Testis (tissue), 3 donors: ENCODE results near the gene AMER1. TPM values are rescaled to one million over a fixed set of nuclear protein-coding genes. Genes with fewer than 3 reads are reported as not detected.

ENCODE experiments used
- DNase-seq: peaks from one replicate; pipeline ENCODE4 v3.0.0-alpha.2; 2019
- H3K27ac ChIP-seq, 2 donors: fragments of 200-600 bp; sonication (generic); one replicate each; pipeline ENCODE4 v1.5.1; 2019
- H3K27me3 ChIP-seq: fragments of 200-600 bp; sonication (generic); one replicate; pipeline ENCODE4 v1.5.1; 2019
- H3K36me3 ChIP-seq: fragments of 200-600 bp; sonication (generic); one replicate; pipeline ENCODE4 v1.5.1; 2017; ENCODE audit warnings: low read depth; ENCODE audit errors: missing control alignments
- H3K4me1 ChIP-seq: fragments of 200-600 bp; sonication (generic); one replicate; pipeline ENCODE4 v1.5.1; 2019
- H3K4me3 ChIP-seq, 2 donors: fragments of 200-600 bp; sonication (generic); one replicate each; pipeline ENCODE4 v1.5.1; 2017 to 2019
- H3K9me3 ChIP-seq: fragments of 200-600 bp; sonication (generic); one replicate; pipeline ENCODE4 v1.5.1; 2017
- POLR2A ChIP-seq: fragments of 450-650 bp; IDR thresholded peaks from one replicate; pipeline ENCODE4 v1.6.1; 2017; ENCODE audit warnings: antibody characterized with exemption, mild to moderate bottlenecking, moderate library complexity
- WGBS, 2 donors: methylation state at CpG; one replicate each; pipeline ENCODE4 v1.1.5; 2018; 5-methylcytosine and 5-hydroxymethylcytosine counted together
- intact Hi-C: fragments of 100-400 bp; cut with DNase I; formaldehyde crosslinking; loops from one replicate; pipeline ENCODE4 v1.15.1; 2023; ENCODE audit warnings: low total_unique reads
- polyA plus RNA-seq: library from polyadenylated mRNA; stranded (reverse); fragments of 350-450 nt; fragmentation: Illumina TruSeq; extraction: RNeasy Lipid Tissue Mini Kit (QIAGEN cat#74804); gene quantifications from one replicate; pipeline ENCODE4 v1.2.3, GENCODE V29; 2014; ENCODE audit warnings: low read depth, low replicate concordance; ENCODE audit not compliant: insufficient read depth
- total RNA-seq, 2 donors: library from RNA; depleted of rRNA; stranded (reverse); fragments of >200 nt; gene quantifications; one replicate each; pipeline ENCODE4 v1.2.3, GENCODE V29; 2016
- TF ChIP-seq, protein P1 (sequence below), 3 experiments: fragments of 450-650 bp in 2 of 3; fragments of 200-600 bp in 1 of 3; sonication (generic) in 1 of 3; IDR thresholded peaks; one replicate each; pipeline ENCODE4 v1.5.1; 2016 to 2019; ENCODE audit warnings: antibody characterized with exemption in 3 of 3, mild to moderate bottlenecking in 2 of 3, moderate library complexity in 1 of 3

The AMER1 gene
- total and polyA plus RNA-seq, 3 donors from 2014 or later, result 1.5 to 3.8 (median 3.2) TPM

DNA sequence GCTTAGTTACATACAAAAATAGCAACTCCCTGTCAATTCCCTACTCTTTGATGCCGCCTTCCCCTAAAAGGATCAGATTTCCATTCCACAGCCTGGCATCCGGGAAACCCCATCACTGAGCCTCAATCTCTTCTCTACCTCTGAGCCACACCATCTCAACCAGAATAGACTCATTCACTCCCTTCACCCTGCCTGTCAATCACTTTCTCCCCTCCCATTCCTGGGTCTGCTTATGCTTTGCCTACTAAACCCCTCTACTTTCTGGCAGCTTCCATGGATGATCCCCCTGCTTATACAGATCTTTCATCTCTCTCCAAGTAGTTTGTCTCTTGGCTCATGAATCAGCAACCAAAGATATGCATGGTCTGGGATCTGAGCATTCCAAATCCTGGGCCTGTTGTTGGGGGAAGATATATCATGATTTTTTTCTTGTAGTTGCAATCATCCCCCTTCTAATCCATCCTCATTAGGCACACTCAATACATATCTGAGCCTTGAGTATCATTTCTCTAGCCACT lies 2.6 kb downstream of the AMER1 start:
- no peak for TF ChIP-seq POLR2A
- TF ChIP-seq, protein P1, sequence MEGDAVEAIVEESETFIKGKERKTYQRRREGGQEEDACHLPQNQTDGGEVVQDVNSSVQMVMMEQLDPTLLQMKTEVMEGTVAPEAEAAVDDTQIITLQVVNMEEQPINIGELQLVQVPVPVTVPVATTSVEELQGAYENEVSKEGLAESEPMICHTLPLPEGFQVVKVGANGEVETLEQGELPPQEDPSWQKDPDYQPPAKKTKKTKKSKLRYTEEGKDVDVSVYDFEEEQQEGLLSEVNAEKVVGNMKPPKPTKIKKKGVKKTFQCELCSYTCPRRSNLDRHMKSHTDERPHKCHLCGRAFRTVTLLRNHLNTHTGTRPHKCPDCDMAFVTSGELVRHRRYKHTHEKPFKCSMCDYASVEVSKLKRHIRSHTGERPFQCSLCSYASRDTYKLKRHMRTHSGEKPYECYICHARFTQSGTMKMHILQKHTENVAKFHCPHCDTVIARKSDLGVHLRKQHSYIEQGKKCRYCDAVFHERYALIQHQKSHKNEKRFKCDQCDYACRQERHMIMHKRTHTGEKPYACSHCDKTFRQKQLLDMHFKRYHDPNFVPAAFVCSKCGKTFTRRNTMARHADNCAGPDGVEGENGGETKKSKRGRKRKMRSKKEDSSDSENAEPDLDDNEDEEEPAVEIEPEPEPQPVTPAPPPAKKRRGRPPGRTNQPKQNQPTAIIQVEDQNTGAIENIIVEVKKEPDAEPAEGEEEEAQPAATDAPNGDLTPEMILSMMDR (IDR thresholded peaks at IDR 0.05), result no peak
- 79 to 85% methylated on average over 2 of the region's 2 CpGs for WGBS, 2 donors
- Histone ChIP-seq H3K4me1 (no peaks in the 10 kb centered on the region), H3K4me3 (no peak overlapping the region), H3K9me3 (no peaks in the 10 kb centered on the region), H3K36me3 (no peaks in the 10 kb centered on the region), H3K27me3 (no peaks in the 10 kb centered on the region), H3K27ac (no peak overlapping the region)
- intact Hi-C loops, result no loop called here
- DNase-seq, result no peak

DNA sequence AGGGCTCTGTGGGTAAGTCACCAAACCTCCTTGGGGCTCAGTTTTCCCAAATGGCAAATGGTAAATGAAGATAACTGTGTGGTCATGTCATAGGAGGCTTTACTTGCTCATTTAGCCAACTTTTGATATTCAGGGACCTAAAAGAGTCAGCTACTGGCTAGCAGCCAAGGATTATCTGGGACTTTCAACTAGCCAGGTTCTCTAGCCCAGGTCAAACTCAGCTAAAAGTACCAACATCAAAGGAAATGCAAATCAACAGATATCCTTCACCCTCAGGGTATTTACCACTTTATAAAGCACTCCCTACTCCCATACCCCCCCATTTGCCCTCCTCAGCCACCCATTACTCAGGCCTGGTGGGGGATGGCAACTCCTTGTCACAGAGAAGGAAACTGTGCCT lies 7.5 kb downstream of the AMER1 start:
- intact Hi-C loops, result no loop called here
- no peak for TF ChIP-seq POLR2A
- Histone ChIP-seq H3K36me3 (no peaks in the 10 kb centered on the region), H3K9me3 (no peaks in the 10 kb centered on the region), H3K4me3 (no peak overlapping the region), H3K27ac (no peak overlapping the region), H3K27me3 (no peaks in the 10 kb centered on the region), H3K4me1 (no peaks in the 10 kb centered on the region)
- no peak for DNase-seq

DNA sequence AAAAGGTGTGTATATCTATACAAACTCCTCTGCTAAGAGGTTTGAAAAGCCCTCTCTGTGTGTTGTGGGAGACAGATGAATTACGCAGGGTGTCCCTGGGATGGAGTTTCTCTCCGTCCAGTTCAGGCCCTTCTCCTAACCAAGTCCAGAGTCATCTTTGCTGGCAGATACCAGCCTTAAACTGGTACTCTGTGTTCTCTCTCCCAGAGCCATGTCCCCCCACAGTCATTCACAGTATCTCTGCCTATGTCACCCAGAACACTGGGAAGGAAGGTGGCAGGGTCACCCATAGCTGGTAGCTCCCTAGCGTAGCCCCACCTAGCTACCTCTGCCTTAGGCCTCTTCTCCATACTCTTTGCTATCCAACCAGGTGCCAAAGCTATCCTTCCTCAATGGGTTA lies 8.9 kb downstream of the AMER1 start:
- Histone ChIP-seq H3K36me3 (no peaks in the 10 kb centered on the region), H3K27ac (no peak overlapping the region), H3K4me3 (no peak overlapping the region), H3K4me1 (no peaks in the 10 kb centered on the region), H3K9me3 (no peaks in the 10 kb centered on the region), H3K27me3 (no peaks in the 10 kb centered on the region)
- intact Hi-C loops, result no loop called here
- no peak for TF ChIP-seq POLR2A
- TF ChIP-seq, protein P1 (IDR thresholded peaks at IDR 0.05), result no peak
- no peak for DNase-seq
- WGBS, 2 donors, result 92 to 96% methylated on average over 2 to 3 of the region's 3 CpGs

DNA sequence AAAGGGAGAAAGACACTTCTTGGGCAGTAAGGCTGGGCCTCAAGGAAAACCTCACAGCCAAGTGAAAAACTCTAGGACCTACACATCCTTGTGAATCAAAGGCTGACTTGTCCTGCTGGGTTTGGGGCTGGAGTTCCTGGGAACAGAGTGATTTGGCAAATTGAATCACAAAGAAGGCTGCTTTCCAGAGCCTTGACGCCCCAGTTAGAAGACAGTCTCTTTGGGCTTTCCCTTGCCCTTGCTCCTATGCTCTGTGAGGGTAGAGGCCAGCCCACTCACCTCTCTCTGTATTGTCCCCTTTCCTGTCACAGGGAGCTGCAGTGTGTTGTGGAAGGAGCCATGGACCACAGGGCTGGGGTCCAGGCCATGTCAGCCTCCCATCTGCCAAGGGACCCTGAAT lies 9.6 kb downstream of the AMER1 start:
- TF ChIP-seq, protein P1 (IDR thresholded peaks at IDR 0.05), result no peak
- no peak for TF ChIP-seq POLR2A
- no peaks in the 10 kb centered on the region for H3K9me3 ChIP-seq
- WGBS, 2 donors, result 63% methylated on average over 1 of the region's 1 CpG; no CpG with 5 or more reads in 1 of the 2 donors
- H3K36me3 ChIP-seq, result no peaks in the 10 kb centered on the region
- no peaks in the 10 kb centered on the region for H3K27me3 ChIP-seq
- H3K4me1 ChIP-seq, result no peaks in the 10 kb centered on the region
- no peak overlapping the region for H3K4me3 ChIP-seq
- intact Hi-C loops, result no loop called here
- no peak overlapping the region for H3K27ac ChIP-seq
- no peak for DNase-seq

DNA sequence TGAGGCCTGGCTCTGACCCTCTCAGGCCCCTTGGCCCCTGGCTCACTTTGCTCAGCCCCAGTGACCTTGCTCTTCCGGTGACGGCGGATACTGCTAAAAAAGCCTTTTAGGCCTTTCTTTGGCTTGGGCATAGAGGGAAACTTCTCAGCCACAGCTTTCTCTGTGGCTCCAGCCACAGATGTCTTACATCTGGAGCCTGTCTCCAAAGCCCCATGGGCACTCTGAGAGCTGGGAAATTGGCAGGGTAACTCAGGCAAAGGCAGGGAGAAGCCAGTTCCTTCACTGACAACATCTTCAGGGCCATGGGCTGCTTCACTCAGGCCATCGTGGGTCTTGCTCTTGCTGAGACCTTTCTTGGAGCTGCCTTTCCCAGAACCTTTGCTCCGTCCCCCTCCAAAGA lies 12.8 kb downstream of the AMER1 start:
- TF ChIP-seq, protein P1 (IDR thresholded peaks at IDR 0.05), result no peak
- no peak for TF ChIP-seq POLR2A
- Histone ChIP-seq H3K4me1 (no peaks in the 10 kb centered on the region), H3K9me3 (no peaks in the 10 kb centered on the region), H3K27me3 (no peaks in the 10 kb centered on the region), H3K36me3 (no peaks in the 10 kb centered on the region), H3K4me3 (no peak overlapping the region), H3K27ac (no peak overlapping the region)
- WGBS, 2 donors, result 66% methylated on average over 5 of the region's 5 CpGs; no CpG with 5 or more reads in 1 of the 2 donors
- DNase-seq, result no peak
- intact Hi-C loops, result no loop called here
